LNCaP clone FGC (cell line): ENCODE data around the gene RXRB.

Source experiments
- DNase-seq: peaks from one replicate; pipeline ENCODE4 v3.0.0-alpha.2; 2011; ENCODE audit warnings: low read depth
- H3K4me3 ChIP-seq: 2 replicates; pipeline ENCODE4 v1.5.1; 2011; ENCODE audit warnings: mild to moderate bottlenecking, low read depth, low read length, control low read depth
- TF ChIP-seq, protein P1 (sequence below): IDR thresholded peaks from 2 replicates; pipeline ENCODE4 v1.5.1; 2012; ENCODE audit warnings: mild to moderate bottlenecking; ENCODE audit not compliant: control insufficient read depth, insufficient read depth; ENCODE audit errors: extremely low read depth

RXRB gene

DNA sequence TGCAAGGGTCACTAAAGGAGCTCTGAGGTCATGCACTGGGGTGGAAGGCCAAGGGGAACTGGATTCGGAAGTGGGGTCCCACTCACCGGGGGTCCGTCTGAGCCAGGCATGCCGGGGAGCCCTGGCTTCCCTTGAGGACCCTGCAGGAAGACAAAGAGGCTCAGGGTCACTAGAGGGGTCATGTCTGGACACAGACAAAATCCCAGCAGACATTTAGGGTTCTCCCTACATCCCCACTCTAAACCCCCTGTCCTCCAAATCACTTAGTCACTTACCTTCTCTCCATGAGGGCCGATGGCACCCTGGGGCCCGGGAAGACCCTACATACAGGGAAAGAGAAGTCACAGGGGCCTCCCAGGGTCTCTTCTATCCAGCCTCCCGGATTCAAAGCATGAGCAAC is 23.6 kb downstream of the RXRB start:
- TF ChIP-seq, protein P1, sequence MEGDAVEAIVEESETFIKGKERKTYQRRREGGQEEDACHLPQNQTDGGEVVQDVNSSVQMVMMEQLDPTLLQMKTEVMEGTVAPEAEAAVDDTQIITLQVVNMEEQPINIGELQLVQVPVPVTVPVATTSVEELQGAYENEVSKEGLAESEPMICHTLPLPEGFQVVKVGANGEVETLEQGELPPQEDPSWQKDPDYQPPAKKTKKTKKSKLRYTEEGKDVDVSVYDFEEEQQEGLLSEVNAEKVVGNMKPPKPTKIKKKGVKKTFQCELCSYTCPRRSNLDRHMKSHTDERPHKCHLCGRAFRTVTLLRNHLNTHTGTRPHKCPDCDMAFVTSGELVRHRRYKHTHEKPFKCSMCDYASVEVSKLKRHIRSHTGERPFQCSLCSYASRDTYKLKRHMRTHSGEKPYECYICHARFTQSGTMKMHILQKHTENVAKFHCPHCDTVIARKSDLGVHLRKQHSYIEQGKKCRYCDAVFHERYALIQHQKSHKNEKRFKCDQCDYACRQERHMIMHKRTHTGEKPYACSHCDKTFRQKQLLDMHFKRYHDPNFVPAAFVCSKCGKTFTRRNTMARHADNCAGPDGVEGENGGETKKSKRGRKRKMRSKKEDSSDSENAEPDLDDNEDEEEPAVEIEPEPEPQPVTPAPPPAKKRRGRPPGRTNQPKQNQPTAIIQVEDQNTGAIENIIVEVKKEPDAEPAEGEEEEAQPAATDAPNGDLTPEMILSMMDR, result no peak

GRCh38 chr6:33175436-33176069 is 24.9 kb downstream of the RXRB start:
- no peak for DNase-seq
- H3K4me3 ChIP-seq, result no peak overlapping the region
- TF ChIP-seq, protein P1, result 0 out of 2 replicates have a peak, but pooled peaks have one; percentile 27

More for the DNA sequence above, 23.6 kb downstream of the RXRB start:
- no peak for DNase-seq
- no peak overlapping the region for H3K4me3 ChIP-seq

DNA sequence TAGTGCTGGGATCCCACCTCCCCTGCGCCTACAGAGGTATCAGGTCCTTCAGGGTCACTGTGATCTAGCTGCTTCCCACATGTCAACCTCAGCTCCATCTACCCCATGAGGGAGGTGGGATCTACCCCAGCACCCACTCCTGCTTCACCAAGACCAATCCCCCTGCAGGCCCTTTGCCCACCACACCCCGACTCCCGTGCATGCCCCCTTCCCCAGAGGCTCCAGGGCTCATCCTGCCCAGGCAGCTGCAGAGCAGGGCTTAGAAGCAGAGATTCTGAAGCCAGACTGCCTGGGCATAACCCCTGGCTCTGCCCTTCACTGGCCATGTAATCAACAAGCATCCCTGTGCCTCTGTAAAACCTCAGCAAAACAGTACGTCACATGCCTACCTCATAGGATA is 25.7 kb downstream of the RXRB start:
- TF ChIP-seq, protein P1, result no peak
- no peak for DNase-seq
- H3K4me3 ChIP-seq, result no peak overlapping the region

DNA sequence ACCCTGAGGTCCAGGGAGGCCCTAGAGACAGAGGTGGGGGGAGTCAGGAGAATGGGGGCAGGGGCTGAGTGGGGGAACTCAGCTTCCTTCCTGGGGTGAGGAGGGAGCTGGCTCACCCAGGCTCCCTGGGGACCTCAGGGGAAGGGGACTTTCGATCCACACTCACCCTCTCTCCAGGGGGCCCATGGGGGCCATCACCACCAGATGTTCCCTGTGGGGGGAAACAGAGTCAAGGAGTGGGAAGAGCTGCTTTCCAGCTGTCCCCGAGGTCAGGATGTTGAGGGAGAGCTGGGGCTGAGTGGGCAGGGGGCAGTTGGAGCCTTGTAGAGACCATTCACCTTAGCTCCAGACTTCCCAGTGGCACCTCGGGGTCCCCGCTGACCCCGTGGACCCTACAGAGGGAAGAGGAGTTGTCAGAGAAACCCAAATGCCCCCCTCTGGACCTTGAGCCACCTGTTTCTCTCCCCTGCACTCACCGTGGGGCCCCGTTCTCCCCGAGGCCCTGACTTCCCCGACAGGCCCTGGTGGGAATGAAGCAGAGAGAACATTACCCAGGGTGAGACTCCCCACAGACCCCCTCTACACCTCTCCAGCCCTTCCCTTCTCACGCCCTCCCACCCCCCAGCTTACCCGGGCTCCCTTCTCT is 26.8 kb downstream of the RXRB start:
- H3K4me3 ChIP-seq, result no peak overlapping the region
- DNase-seq, result no peak
- TF ChIP-seq, protein P1, result no peak

GRCh38 chr6:33172688-33173534 is 27.6 kb downstream of the RXRB start:
- no peak for DNase-seq
- no peak overlapping the region for H3K4me3 ChIP-seq
- TF ChIP-seq, protein P1, result peak; percentile 65

DNA sequence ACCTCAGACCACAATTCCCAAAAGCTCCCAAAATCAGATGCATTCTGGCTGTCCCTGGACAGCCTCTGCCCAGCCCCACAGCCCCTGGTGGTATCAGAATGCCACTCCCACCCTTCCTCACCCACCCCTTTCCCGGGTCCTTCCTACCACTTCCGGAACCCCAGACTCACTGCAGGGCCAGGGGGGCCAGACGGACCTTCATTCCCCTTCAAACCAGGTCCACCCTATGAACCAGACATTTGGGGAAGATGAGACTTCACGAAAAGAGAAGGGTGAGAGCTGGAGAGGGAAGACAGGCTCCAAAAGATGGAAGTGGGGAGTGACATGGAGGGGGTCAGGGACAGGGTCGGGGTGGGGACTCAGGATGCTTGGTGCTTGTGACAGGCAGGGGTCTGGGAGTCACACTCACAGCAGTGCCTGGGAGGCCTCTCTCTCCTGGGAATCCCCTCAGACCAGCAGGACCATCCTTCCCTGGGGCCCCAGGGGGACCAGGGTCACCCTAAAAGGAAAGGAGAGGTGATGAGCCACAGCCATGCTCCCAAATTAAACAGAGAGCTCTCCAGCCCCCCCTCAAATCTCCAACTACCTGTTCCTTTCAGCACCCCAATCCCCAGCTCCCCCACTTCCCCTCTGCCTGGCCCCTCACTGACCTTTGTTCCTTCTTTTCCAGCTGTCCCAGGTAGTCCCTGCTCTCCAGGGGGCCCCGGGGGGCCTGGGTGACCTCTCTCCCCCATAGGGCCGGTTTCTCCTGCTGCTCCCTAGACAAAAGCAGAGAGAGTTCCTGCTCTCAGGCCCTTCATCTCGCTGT is 28.4 kb downstream of the RXRB start:
- H3K4me3 ChIP-seq, result no peak overlapping the region
- DNase-seq, result no peak
- TF ChIP-seq, protein P1, result no peak
